Stimulated activated CD8-positive, alpha-beta memory T cell treated with anti-CD3 and anti-CD28 coated beads, Interleukin-4, amount 100 ng/mL, for 48 hours (primary cell): Measurements from ENCODE around the gene TMEFF1.

Source experiments
- DNase-seq: peaks from one replicate; pipeline ENCODE4 v3.0.0-alpha.2; 2020

TMEFF1 gene

DNA sequence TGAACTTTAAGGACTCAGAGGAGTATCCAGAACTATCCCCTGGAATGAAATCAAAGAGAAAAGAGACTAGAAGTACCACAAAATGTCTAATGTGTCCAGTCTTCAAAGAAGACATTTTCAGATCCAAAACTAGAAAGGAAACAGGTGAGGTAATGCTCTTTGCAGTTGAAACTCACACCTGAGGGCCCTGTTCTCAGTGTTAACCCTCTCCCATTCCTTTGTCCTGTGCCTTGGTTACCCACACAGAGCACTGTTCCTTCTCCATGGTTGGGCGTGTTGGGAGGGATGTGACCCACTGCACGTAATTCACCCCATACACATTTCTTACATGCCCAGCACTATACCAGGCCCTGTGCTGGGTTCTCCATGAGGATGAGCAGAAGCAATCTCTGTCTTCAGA, 24.7 kb upstream of the TMEFF1 start:
- no peak for DNase-seq

GRCh38 chr9:100449420-100449819, 23.5 kb upstream of the TMEFF1 start:
- no peak for DNase-seq

GRCh38 chr9:100452894-100453293, 20.1 kb upstream of the TMEFF1 start:
- no peak for DNase-seq

DNA sequence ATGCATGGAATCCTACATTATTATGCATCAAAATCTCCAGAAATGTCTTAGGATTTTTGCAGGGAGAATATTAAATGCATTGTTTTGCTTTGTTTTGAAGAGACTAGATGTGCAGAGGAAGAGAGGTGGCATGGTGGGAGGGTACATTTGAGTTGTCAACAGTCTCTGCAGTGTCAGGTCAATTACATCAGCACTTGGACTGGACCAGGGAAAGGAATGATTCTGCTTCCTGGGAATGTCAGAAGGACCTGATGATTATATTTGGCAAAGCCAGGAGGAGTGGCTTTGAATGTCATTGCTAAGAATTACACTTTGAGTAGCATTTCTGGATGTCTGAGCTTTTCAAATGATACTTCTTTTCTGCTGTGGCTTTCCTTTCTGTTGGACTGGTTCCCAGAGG, 17.5 kb upstream of the TMEFF1 start:
- no peak for DNase-seq

DNA sequence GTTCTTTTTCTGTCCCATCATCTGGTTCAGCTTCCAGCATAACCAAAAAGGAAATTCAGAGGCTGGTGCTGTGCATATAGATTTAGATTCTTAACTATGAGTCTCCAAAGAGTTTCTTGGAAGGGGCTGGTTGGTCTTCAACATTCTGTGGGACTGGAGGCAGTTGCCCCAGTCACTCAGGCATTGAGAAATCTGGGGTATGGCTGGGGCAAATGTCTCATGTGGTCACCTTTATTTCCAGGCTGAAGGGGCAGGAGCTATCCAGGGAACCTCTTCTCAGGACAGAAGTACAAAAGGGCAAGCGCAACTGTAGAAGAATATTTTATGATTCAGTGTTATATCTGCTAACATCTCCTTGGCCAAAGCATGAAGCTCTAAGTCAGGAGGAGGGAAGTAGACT, 15.4 kb upstream of the TMEFF1 start:
- no peak for DNase-seq

DNA sequence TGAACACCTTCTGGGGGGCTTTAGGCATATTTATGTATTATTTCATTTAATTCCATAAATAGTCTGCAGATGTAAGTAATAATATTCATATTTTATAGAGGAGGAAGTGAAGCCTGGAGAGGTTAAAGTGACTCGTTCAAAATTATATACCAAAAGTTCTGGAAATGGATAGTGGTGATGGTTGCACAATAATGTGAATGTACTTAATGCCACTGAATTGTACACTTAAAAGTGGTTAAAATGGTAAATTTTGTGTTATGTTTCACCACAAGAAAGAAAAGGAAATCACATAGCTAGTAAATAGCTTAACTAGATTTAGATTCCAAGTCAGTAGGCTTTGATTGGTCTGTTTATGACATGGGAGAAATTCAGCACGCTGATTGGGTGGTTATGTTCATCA, 13.0 kb upstream of the TMEFF1 start:
- no peak for DNase-seq

DNA sequence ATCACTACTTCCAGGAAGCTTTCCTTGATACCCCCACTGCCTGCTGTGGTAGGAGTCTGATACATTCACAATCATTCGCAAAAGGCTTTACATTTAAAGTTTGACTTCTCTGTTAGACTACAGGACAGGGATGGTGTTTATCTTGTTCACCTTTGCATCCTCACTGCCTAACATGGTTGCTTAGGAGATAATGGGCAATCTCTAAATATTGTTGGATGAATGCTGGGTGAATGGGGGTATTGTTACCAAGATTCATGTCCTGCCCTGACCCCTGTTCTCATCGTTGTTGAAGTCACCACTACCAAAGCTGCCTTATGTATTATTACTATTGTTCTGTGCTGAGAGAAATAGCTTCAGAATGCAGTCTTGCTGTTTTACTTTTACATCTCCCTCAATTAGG, 7.7 kb upstream of the TMEFF1 start:
- no peak for DNase-seq

DNA sequence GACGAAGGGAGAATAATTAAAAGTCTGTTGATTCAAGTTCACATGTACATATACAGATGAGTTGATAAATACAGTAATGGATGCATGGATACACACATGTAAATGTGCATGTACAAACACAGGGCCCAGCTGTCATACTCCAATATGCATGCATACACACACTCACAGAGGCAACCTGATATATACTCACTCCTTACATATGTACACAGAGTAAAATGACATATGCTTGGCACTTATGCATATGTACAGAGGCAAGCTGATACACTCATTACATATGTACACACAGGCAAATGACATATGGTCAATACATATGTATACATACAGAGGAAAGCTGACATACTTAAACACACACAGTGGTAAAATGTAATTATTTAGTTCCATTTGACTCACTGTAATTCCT, 7.2 kb upstream of the TMEFF1 start:
- no peak for DNase-seq

DNA sequence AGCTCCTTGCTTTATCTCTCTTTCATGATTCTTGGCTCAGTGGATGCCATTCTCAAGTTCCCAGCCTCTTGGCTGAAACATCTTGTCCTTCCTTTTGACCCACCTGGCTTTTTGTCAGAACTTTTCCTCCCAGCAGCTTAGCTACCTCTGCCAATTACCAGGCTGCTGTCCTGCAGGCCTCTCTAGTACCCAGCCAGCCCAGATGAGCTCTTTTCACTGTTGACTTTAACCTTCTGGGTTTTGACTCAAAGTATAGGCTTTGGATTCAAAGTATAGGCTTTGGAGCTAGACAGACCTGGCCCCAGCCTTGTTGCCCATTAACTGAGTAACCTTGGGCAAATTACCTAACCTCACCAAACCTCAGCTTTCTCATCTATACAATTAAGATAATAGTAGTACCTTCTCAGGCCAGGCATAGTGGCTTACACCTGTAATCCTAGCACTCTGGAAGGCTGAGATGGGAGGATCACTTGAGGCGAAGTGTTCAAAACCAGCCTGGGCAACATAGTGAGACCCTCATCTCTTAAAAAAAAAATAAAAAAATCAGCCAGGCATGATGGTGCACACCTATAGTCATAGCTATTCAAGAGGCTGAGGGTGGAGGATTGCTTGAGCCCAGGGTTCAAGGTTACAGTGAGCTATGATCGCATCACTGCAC, 6.6 kb upstream of the TMEFF1 start:
- no peak for DNase-seq

GRCh38 chr9:100466829-100467221, 6.1 kb upstream of the TMEFF1 start:
- DNase-seq: no peak

- no peak for DNase-seq
Observed at GRCh38 chr9:100468041-100468440, 4.9 kb upstream of the TMEFF1 start.

GRCh38 chr9:100472268-100472667, 681 bp upstream of the TMEFF1 start:
- DNase-seq: no peak

DNA sequence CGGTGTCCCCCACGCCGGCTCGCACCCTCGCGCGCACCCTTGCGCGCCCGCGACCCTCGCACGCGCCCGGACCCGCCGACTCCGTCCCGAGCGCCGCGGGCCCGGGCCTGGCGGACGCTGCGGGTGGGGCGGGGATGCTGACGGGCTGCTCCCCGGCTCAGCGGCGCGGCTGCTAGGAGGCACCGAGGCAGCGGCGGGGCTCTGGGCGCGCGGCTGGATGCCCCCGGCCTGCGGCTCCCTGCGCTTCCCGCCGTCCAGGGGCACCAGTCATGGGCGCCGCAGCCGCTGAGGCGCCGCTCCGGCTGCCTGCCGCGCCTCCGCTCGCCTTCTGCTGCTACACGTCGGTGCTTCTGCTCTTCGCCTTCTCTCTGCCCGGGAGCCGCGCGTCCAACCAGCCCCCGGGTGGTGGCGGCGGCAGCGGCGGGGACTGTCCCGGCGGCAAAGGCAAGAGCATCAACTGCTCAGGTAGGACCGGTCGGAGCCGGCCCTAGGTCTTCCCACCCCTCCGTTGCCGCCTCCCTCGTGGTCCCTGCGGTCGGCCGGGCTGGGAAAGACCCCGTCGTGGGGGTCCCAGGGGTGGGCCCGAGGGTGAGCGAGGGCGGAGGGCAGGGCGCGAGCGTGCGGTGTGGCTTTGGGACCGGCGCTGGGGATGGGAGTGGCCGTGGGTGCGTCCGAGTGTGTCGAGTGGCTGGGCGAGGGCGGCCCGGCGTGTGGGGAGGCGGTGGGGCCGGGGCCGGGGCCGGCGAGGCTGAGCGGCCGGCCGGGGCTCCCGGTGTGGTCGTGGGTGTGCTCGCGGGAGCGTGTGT, 530 bp downstream of the TMEFF1 start:
- peak; percentile 52 for DNase-seq

DNA sequence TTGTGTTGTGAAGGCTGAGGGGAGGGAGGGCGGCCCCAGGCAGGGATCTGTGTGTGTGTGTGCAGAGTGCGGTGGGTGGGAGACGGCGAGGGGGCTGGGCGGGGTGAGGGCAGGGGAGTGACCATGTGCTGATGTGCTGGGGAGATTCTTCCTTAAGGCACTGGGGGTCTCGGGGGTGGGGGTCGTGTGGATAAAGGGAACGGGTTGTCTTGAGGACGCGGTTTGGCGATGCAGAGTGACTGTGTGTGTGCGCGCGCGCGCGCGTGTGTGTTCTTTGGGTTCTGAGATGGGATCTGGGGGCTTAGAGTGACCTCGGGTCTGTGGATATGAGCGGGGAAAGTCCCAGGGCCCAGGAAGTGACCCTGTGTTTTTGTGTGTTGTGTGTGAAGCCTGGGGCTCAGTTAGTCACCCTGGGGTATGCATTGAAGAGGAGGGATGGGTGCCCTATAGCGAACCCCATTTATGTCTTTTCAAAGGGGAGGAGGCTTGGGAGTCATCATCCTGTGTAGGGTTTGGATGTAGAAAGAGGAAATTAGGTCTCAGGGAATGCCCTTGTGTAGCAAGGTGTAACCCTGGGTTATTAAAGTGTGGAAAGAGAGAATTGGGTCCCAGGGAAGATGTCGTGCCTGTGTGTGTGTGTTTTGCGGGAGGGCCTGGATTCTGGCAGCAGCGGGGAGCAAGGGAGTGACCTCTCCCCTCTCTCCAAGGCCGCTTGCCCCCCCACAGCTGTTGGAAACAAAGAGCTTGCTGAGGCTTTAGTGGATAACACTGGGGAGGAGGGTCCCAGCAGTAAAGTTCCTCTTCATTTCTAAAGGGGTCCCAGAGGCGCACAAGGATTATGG, 1.4 kb downstream of the TMEFF1 start:
- DNase-seq: peak; percentile 25

DNA sequence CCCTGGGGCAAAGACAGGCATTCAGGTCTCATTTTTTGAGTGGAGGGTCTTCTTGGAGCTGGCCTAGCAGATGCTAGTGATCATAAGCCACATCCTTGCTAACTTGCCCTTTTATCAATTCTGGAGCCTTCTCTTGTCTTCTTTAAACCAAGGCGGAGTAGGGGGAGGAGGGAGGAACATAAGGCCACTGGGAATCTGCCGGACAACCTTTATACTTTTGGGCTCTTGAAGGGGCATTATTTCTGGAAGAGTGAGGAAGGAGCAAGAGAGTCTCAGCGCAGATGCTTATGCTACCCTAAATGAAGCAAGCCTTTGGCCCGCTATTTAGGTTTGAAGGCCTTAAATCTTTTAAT, 2.0 kb downstream of the TMEFF1 start:
- DNase-seq: no peak

- no peak for DNase-seq
Observed at GRCh38 chr9:100477241-100477640, 4.3 kb downstream of the TMEFF1 start.

GRCh38 chr9:100478192-100478591, 5.2 kb downstream of the TMEFF1 start:
- DNase-seq: no peak

GRCh38 chr9:100479820-100480219, 6.9 kb downstream of the TMEFF1 start:
- DNase-seq: no peak

DNA sequence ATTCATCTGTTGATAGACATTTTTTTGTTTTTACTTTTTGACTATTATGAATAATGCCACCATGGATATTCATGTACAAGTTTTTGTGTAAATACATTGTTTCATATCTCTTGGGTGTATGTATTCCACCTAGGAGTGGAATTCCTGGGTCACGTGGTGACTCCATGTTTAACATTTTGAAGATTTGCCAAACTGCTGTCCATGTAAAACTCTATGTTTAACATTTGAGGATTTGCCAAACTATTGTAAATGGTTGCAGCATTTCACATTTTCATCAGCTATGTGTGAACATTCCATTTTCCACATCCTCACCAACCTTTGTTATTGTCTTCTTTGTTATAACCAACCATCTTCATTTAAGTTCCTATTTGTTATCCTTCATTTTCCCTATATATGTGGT, 12.2 kb downstream of the TMEFF1 start:
- DNase-seq: no peak

GRCh38 chr9:100486479-100487176, 13.7 kb downstream of the TMEFF1 start:
- no peak for DNase-seq

- no peak for DNase-seq
Observed at GRCh38 chr9:100488177-100488576, 15.2 kb downstream of the TMEFF1 start.

GRCh38 chr9:100489836-100490235, 16.9 kb downstream of the TMEFF1 start:
- no peak for DNase-seq

- DNase-seq: no peak
Observed at GRCh38 chr9:100492952-100493351, 20.0 kb downstream of the TMEFF1 start.
